ENCODE results near the gene WDR20.
A peak's percentile ranks its signal among the peaks of the same experiment; 100 is the strongest.

Gene WDR20

DNA sequence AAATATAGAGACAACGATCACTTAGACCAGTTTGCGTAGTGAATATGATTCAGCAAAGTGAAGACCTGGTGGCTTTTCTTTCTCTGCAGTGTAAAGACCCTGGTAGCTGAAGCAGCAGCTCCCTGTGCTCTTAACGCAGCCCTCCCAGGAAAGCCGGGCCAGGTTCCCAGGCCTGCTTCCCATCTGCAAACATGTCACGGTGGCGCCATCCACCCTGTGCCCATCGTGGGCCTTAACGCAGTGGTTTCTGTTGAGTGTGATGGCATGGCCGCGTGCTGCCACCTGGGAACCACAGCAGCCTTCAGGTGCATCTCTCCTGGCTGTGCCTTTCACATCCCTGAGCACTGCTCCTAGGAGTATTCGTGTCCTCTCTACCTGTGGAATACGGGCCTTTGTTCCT lies 71.5 kb downstream of the WDR20 start:
- DNase-seq (ENCODE audit: low read depth in 1 of 2, low spot score in 1 of 2): no peak
- TF ChIP-seq JUND (IDR thresholded peaks at IDR 0.05; ENCODE audit: low read depth): no peak
- in situ Hi-C loops (cut with HindIII; ENCODE audit: low pct_unique_long_range_greater_than_20kb, low sequenced_read_pairs): no loop called here

DNA sequence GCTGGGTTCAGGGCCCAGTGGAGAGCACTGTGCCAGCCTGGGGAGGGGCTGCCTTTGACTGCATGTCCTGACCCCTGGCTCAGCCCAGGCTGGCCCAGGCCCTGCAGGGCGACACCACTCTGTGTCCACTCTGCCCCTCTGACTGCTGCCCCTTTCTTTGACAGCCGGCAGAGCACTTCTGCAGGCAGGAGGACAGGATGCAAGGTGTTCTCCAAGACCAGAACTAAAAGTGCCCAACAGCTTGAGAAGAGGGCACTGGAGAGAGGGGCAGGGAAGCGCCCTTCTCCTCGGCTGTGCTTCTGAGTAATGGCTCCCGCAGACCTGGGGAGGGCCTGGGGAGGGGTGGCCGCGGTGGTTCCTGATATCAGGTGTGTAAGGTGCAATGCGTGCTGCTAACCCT lies 72.7 kb downstream of the WDR20 start:
- in situ Hi-C loops (cut with HindIII; ENCODE audit: low pct_unique_long_range_greater_than_20kb, low sequenced_read_pairs): no loop called here
- no peak for DNase-seq (ENCODE audit: low read depth in 1 of 2, low spot score in 1 of 2)
- no peak for TF ChIP-seq JUND (IDR thresholded peaks at IDR 0.05; ENCODE audit: low read depth)

DNA sequence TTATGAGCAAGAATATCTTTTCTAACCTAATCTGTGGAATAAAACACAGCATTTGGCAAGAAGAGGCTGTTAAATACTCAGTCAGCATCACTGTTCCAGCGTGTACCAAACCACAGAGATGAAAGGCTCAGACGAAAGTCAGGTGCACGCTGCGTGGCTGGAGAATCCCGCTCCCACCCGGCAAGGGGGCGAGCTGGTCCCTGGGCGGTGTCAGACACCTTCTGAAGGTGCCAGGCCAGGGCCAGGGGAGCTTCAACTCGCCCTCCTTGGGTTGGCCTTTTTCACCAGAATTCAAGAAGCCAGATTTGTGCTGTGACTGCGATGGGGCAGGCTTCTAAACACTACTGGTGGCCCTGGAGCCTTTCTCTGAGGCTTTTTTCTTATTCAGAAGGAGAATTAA lies 73.1 kb downstream of the WDR20 start:
- in situ Hi-C loops (cut with HindIII; ENCODE audit: low pct_unique_long_range_greater_than_20kb, low sequenced_read_pairs): no loop called here
- TF ChIP-seq JUND (IDR thresholded peaks at IDR 0.05; ENCODE audit: low read depth): no peak
- DNase-seq (ENCODE audit: low read depth in 1 of 2, low spot score in 1 of 2): no peak

DNA sequence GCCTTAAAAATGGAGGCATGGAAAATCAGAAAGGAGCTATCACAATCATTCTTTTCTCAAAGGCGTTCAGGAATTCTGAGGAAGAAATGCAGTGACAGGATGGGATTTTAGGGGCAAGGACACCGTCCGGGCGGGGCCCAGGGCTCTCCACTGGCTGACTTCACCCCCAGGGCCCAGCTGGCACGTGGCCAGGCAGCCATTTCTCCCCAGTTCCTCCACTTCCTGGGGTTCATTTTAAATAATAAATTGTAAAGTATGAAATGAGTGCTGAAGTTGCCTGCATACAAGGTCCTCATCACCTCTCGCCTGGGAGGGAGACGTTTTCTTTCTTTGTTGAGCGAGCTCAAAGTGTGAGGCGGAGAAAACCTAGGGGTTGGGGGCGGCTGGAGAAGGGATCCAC lies 73.8 kb downstream of the WDR20 start:
- in situ Hi-C loops (cut with HindIII; ENCODE audit: low pct_unique_long_range_greater_than_20kb, low sequenced_read_pairs): no loop called here
- no peak for TF ChIP-seq JUND (IDR thresholded peaks at IDR 0.05; ENCODE audit: low read depth)
- no peak for DNase-seq (ENCODE audit: low read depth in 1 of 2, low spot score in 1 of 2)

DNA sequence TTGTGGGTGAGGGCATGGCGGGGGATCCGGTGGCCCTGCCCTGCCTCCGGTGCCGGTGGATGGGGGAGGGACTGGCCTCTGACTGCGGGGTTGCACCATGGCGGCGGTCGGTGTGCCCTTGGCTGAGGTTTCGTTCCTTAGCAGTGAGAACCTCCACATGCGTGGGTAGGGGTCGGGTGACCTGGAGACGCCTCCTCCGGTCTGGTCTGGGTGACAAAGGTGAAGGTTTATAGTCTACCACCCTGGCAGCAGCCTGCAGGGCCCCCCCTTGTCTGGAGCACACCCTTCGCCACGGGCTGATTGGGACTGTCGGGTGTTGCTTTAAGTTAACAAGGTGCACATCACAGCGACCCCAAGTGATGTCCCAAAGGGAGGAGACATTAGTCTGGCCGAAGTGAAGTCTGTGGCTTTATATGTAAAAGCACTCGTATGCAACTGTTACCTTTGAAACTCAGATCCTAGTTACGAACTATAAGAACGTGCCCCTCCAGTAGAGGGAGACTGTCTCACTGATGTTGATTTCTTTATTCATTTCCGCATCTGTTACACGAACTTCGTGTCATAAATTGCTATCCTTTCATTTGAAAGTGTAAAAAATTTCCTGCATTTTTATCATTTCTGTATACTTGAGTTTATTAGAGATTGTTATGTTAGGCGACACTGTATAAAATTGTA lies 74.4 kb downstream of the WDR20 start:
- in situ Hi-C loops (cut with HindIII; ENCODE audit: low pct_unique_long_range_greater_than_20kb, low sequenced_read_pairs): no loop called here
- DNase-seq (ENCODE audit: low read depth in 1 of 2, low spot score in 1 of 2): peak in 1 of 2 experiments; percentile 26
- TF ChIP-seq JUND (IDR thresholded peaks at IDR 0.05; ENCODE audit: low read depth): no peak

DNA sequence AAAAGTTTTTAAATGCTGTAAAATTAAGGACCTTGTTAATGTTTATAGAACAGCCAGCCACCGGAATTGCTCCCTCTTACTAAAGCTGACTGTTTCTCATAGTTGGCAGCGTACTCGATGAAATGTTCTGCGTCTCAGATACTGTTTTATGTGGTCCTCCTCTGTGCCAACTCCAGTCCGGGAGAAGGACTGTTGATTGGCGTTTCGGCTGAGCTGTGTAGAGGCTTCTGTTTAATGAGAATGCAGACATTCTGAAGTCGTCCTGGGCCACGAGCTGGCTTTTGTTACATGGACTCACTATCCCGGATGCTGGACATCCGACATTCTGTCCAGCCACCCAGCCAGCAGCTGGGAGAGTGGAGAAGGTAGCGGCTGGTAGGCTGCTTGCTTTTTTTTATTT lies 75.4 kb downstream of the WDR20 start:
- in situ Hi-C loops (cut with HindIII; ENCODE audit: low pct_unique_long_range_greater_than_20kb, low sequenced_read_pairs): no loop called here
- no peak for TF ChIP-seq JUND (IDR thresholded peaks at IDR 0.05; ENCODE audit: low read depth)
- no peak for DNase-seq (ENCODE audit: low read depth in 1 of 2, low spot score in 1 of 2)

DNA sequence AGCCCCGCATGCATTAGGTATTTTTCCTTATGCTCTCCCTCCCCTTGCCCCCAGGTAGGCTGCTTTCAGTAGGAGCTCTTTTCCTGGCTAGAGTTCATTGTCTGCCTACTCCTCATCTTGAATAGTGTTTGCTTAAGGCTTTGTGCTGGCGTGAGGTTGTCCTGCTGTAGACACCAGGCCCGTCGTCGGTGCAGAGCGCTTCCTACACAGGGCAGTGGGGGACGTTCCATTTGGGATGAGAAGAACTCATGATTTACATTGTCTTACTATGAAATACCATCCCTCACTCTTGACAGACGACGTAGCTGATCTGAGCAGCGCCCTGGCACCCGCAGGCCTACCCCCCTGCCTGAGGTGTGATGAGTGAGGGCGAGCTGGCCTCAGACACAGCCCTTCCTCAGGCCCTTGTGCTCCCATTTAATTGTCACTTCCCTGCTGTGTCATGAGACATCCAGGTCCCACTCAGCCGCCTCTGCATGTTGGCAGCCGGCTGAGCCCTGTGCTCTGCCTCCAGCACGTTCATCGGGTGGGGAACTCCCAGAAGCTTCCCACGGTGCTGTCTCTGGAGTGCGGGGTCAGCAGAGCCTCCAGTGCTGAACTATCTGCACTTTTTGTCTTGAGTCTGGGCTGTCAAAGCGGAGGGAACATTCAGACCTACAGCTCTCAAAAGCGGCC lies 76.0 kb downstream of the WDR20 start:
- no peak for TF ChIP-seq JUND (IDR thresholded peaks at IDR 0.05; ENCODE audit: low read depth)
- in situ Hi-C loops (cut with HindIII; ENCODE audit: low pct_unique_long_range_greater_than_20kb, low sequenced_read_pairs): no loop called here
- no peak for DNase-seq (ENCODE audit: low read depth in 1 of 2, low spot score in 1 of 2)

DNA sequence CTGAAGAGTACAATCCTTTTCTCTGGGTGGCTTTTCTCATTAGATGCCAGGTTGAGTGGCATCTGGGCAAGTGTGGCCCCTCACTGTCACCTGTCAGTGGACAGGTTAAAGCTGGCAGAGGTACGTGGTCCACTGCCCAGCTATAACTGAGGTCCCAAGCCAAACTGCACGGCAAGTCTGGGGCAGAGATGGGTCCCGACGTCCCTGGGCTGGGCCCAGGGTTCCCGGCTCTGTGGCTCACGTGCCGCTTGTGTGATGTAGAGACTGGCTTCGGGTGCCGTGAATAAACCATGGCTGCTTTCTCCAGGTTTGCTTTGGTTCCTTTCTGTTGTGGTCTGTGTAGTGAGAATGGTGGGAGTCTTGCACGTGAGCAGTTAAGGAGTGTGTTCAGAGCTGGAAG lies 77.7 kb downstream of the WDR20 start:
- TF ChIP-seq JUND (IDR thresholded peaks at IDR 0.05; ENCODE audit: low read depth): no peak
- in situ Hi-C loops (cut with HindIII; ENCODE audit: low pct_unique_long_range_greater_than_20kb, low sequenced_read_pairs): no loop called here
- DNase-seq (ENCODE audit: low read depth in 1 of 2, low spot score in 1 of 2): no peak

DNA sequence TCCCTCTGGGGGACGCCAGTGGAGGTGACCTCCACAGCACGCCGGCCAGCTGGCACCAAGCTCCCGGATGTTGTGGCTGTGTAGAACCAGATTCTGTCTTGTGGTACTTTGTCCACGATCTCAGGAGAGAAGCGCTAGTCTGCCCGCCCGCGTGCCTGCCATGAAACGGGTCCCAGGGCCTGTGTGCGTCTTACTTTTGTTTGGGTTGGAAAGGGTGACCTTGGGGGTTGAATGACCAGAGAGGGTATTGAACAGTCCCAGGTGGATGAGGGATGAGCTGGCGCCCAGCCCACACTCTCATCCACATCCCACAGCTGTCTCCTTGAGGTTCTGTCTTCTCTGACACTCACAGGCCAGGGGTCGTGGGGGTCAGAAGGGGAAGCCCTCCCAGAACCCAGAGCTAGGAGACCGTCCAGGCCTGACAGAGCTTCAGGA lies 78.3 kb downstream of the WDR20 start:
- TF ChIP-seq JUND (IDR thresholded peaks at IDR 0.05; ENCODE audit: low read depth): no peak
- DNase-seq (ENCODE audit: low read depth in 1 of 2, low spot score in 1 of 2): no peak
- in situ Hi-C loops (cut with HindIII; ENCODE audit: low pct_unique_long_range_greater_than_20kb, low sequenced_read_pairs): no loop called here

DNA sequence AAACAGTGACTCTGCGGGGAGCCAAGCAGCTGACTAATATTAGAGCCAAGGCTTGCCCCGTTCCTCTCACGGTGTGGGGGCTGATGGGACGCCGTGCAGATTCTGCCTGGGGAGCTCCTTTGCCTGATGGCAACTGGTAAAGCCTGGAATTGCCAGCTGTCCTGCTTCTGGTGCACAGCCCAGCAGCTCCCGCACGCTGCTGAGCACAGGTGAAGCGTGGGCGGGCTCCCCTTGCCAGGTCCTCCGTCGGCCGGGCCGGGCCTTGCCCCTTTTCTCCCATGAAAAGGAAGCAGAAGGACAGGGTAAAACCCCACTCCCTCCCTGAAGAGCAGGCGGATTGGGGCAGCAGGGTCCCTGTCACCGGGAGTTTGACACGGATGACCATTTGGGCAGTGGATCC lies 79.0 kb downstream of the WDR20 start:
- no peak for TF ChIP-seq JUND (IDR thresholded peaks at IDR 0.05; ENCODE audit: low read depth)
- in situ Hi-C loops (cut with HindIII; ENCODE audit: low pct_unique_long_range_greater_than_20kb, low sequenced_read_pairs): no loop called here
- DNase-seq (ENCODE audit: low read depth in 1 of 2, low spot score in 1 of 2): no peak

DNA sequence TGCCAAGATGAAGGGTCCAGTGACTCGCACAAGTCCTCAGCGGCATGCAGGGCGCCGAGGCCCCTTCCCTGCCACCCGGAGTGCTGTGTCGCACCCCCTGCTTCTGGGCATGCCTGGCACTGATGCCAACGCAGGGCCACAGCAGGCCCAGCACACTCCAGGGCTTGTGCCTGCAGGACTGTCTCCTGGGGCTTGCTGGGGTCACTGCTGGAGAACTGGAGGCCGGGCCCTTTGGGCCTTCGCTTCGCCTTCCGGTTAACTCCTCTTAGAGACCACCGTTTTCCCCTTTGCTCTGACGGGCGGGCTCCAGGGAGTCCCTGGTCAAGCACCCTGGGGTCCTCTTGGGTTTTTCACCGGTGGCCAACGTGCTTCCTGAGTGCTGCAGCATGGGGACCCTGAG lies 79.6 kb downstream of the WDR20 start:
- in situ Hi-C loops (cut with HindIII; ENCODE audit: low pct_unique_long_range_greater_than_20kb, low sequenced_read_pairs): no loop called here
- no peak for DNase-seq (ENCODE audit: low read depth in 1 of 2, low spot score in 1 of 2)
- no peak for TF ChIP-seq JUND (IDR thresholded peaks at IDR 0.05; ENCODE audit: low read depth)

DNA sequence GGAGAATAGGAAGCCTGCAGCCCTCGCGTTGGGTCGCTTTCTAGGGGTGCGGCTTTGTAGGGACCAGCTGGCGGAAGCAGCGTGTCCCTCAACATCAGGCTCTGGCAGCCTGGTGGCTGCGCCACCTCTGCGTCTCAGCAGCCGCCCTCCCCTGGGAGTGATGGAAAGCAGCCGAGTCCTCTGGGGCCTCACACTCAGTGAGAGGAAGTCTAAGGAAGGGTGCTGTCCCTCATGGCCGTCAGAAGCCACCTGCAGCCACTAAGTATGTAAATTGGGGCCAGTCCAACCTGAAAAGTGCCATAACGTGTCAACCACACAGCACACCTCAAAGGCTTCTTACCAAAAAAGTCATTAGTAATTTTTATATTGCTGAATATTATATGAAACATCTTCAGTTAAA lies 80.3 kb downstream of the WDR20 start:
- in situ Hi-C loops (cut with HindIII; ENCODE audit: low pct_unique_long_range_greater_than_20kb, low sequenced_read_pairs): no loop called here
- no peak for DNase-seq (ENCODE audit: low read depth in 1 of 2, low spot score in 1 of 2)
- TF ChIP-seq JUND (IDR thresholded peaks at IDR 0.05; ENCODE audit: low read depth): no peak

DNA sequence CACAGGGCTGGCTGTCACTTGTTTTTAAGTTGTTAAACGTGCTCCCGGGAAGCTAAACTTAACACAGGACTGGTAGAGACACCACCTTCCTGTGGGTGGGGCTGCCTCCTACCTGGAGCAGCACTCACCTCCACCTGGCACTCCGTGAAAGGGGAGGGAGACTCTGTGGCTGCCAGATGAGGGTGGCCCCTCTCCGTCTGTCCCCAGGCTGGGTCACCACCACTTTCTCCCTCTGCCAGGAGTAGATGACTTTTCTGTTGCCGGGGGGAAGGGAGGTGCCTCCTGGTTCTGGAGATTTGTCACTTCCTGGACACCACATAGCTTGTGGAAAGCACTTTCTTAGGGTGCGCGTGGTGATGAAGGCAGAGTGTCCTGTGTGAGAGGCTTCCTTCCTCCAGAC lies 81.3 kb downstream of the WDR20 start:
- no peak for TF ChIP-seq JUND (IDR thresholded peaks at IDR 0.05; ENCODE audit: low read depth)
- in situ Hi-C loops (cut with HindIII; ENCODE audit: low pct_unique_long_range_greater_than_20kb, low sequenced_read_pairs): no loop called here

More for the DNA sequence above, 81.3 kb downstream of the WDR20 start:
- no peak for DNase-seq (ENCODE audit: low read depth in 1 of 2, low spot score in 1 of 2)
